A673 (cell line): ENCODE results near the gene LRTM1.

Experiments
- EZH2 ChIP-seq: fragments of 200-600 bp; sonication (generic); IDR thresholded peaks from 2 replicates; pipeline ENCODE4 v1.6.1; 2017; ENCODE audit warnings: borderline replicate concordance, low read depth, mild to moderate bottlenecking, mixed read lengths, antibody characterized with exemption, low read length; ENCODE audit not compliant: poor library complexity, severe bottlenecking
- TF ChIP-seq, protein P1 (sequence below): fragments of 300-800, 200-600 bp; sonication (generic); conservative IDR thresholded peaks from 2 replicates; pipeline ENCODE4 v1.5.1; 2017; ENCODE audit warnings: low read depth, mild to moderate bottlenecking, antibody characterized with exemption, low read length, moderate library complexity, mixed read lengths

DNA sequence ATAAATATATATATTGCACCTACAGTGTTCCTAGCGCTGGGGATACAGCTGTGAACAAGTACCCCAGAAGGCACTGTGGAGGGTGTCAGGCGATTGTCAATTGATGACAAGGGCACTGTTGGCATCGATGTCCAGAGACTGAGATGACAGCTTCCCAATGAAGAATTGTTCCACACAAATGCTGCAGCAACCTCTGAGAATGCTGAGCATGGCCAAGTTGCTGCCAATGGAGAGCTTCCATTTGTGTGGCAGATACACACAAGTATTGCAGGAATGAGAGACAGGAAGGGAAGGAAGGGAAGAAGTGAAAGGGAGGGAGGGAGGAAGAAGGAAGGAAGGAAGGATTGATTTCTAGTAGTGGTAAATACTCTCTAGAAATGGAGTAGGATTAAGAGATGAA, 21.9 kb downstream of the LRTM1 start:
- TF ChIP-seq, protein P1, sequence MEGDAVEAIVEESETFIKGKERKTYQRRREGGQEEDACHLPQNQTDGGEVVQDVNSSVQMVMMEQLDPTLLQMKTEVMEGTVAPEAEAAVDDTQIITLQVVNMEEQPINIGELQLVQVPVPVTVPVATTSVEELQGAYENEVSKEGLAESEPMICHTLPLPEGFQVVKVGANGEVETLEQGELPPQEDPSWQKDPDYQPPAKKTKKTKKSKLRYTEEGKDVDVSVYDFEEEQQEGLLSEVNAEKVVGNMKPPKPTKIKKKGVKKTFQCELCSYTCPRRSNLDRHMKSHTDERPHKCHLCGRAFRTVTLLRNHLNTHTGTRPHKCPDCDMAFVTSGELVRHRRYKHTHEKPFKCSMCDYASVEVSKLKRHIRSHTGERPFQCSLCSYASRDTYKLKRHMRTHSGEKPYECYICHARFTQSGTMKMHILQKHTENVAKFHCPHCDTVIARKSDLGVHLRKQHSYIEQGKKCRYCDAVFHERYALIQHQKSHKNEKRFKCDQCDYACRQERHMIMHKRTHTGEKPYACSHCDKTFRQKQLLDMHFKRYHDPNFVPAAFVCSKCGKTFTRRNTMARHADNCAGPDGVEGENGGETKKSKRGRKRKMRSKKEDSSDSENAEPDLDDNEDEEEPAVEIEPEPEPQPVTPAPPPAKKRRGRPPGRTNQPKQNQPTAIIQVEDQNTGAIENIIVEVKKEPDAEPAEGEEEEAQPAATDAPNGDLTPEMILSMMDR = no peak
- TF ChIP-seq EZH2 = no peak
